HepG2 (cell line): ENCODE measurements around the gene RAI14. TPM values are rescaled to one million over a fixed set of nuclear protein-coding genes. Genes with fewer than 3 reads are reported as not detected.

Experiments used
- ATAC-seq: fragments of 200-7000 bp; cut with Tn5 transposase; 3 replicates; pipeline ENCODE4 v1.9.1; 2020; ENCODE audit warnings: mild to moderate bottlenecking, moderate library complexity
- BruUV-seq: library from RNA; stranded (reverse); fragments of 400-500 nt; replicated peaks from 2 replicates; lab custom pipeline; 2021; lab: Mats Ljungman, UMichigan
- CTCF ChIA-PET: fragments of 300-600 bp; formaldehyde crosslinking; extraction: SDS; loops from one replicate; lab custom pipeline; 2021; ENCODE audit warnings: low total read pairs, inconsistent platforms, low intra/inter-chr PET ratio; lab: Yijun Ruan, JAX
- POLR2A ChIA-PET: fragments of 350-600 bp; sonication (Branson Sonifier 250); formaldehyde crosslinking; loops from one replicate; lab custom pipeline; 2020; ENCODE audit warnings: antibody characterized with exemption, inconsistent platforms; lab: Yijun Ruan, JAX
- DNase-seq: peaks from one replicate; pipeline ENCODE4 v3.0.0-alpha.2; 2015; ENCODE audit warnings: low spot score
- FAIRE-seq: peaks from 3 replicates; lab custom pipeline; 2011; peaks lifted over from hg19 to GRCh38; lab: Jason Lieb, UNC
- H2AFZ ChIP-seq: one replicate; pipeline ENCODE4 v1.6.1; 2011; ENCODE audit warnings: low read length, inconsistent platforms
- H3K27ac ChIP-seq: fragments of 300-600 bp; 3 replicates; pipeline ENCODE4 v1.8.0; 2011; ENCODE audit warnings: mixed run types, mild to moderate bottlenecking, mixed read lengths, low read length, inconsistent platforms; ENCODE audit not compliant: insufficient read depth; ENCODE audit errors: extremely low read length
- H3K27me3 ChIP-seq, 2 experiments: fragments of 200-600 bp in 1 of 2; 2 replicates in 1 of 2; 3 replicates in 1 of 2; pipeline versions ENCODE4 v1.6.0 to v1.8.0; 2011; ENCODE audit warnings: low read length in 2 of 2, mild to moderate bottlenecking in 2 of 2, moderate library complexity in 2 of 2, inconsistent platforms in 1 of 2; ENCODE audit not compliant: insufficient read depth in 2 of 2, control insufficient read depth in 1 of 2
- H3K36me3 ChIP-seq, 2 experiments: fragments of 200-600 bp in 1 of 2; replicated peaks in 1 of 2; 2 replicates in 1 of 2; 3 replicates in 1 of 2; pipeline versions ENCODE4 v1.5.1 to v1.8.0; 2011; ENCODE audit warnings: low read length in 2 of 2, inconsistent platforms in 1 of 2; ENCODE audit not compliant: insufficient read depth in 2 of 2, control insufficient read depth in 1 of 2
- H3K4me1 ChIP-seq: 2 replicates; pipeline ENCODE4 v1.5.1; 2012; ENCODE audit warnings: low read length, inconsistent platforms; ENCODE audit not compliant: insufficient read depth
- H3K4me2 ChIP-seq: 2 replicates; pipeline ENCODE4 v1.6.0; 2011; ENCODE audit warnings: low read depth, low read length, inconsistent platforms
- H3K4me3 ChIP-seq, 3 experiments: fragments of 200-600 bp in 1 of 3; sonication (generic), shearing (Covaris generic) in 1 of 3; replicated peaks in 1 of 3; 2 replicates each; pipeline ENCODE4 v1.5.1; 2011 to 2016; ENCODE audit warnings: low read length in 3 of 3, inconsistent platforms in 2 of 3, low read depth in 2 of 3, mild to moderate bottlenecking in 2 of 3, control low read depth in 1 of 3, mixed read lengths in 1 of 3; ENCODE audit not compliant: insufficient read depth in 1 of 3
- H3K79me2 ChIP-seq: one replicate; pipeline ENCODE4 v1.6.1; 2011; ENCODE audit warnings: low read length, inconsistent platforms; ENCODE audit not compliant: insufficient read depth
- H3K9ac ChIP-seq: 2 replicates; pipeline ENCODE4 v1.6.0; 2011; ENCODE audit warnings: mild to moderate bottlenecking, low read depth, low read length, inconsistent platforms; ENCODE audit not compliant: insufficient read depth
- H3K9me3 ChIP-seq: 2 replicates; pipeline ENCODE4 v1.5.1; 2012; ENCODE audit warnings: mild to moderate bottlenecking, low read length
- H4K20me1 ChIP-seq: 2 replicates; pipeline ENCODE4 v1.6.0; 2011; ENCODE audit warnings: inconsistent platforms, mild to moderate bottlenecking, low read length, moderate library complexity; ENCODE audit not compliant: insufficient read depth
- HDAC1 ChIP-seq: sonication (generic); formaldehyde crosslinking; IDR thresholded peaks from 2 replicates; pipeline ENCODE4 v1.5.1; 2020; ENCODE audit warnings: mild to moderate bottlenecking, missing genetic modification reagents
- JARID2 ChIP-seq: sonication (generic); formaldehyde crosslinking; IDR thresholded peaks from 2 replicates; pipeline ENCODE4 v1.8.1; 2023; ENCODE audit warnings: missing genetic modification reagents, inconsistent platforms; ENCODE audit not compliant: insufficient replicate concordance
- MTF2 ChIP-seq: sonication (generic); formaldehyde crosslinking; IDR thresholded peaks from 2 replicates; pipeline ENCODE4 v1.5.0; 2020; ENCODE audit warnings: missing genetic modification reagents, borderline replicate concordance
- NBN ChIP-seq: fragments of 450-650 bp; conservative IDR thresholded peaks from 2 replicates; pipeline ENCODE4 v1.6.1; 2017
- PLRG1 ChIP-seq: fragments of 450-650 bp; conservative IDR thresholded peaks from 2 replicates; pipeline ENCODE4 v1.6.1; 2016
- SNAPC2 ChIP-seq: sonication (generic); formaldehyde crosslinking; IDR thresholded peaks from 2 replicates; pipeline ENCODE4 v1.8.1; 2022; ENCODE audit warnings: mild to moderate bottlenecking, missing genetic modification reagents
- TOE1 ChIP-seq: sonication (generic); formaldehyde crosslinking; IDR thresholded peaks from 2 replicates; pipeline ENCODE4 v1.4.0; 2020; ENCODE audit warnings: mild to moderate bottlenecking, missing genetic modification reagents
- ZEB1 ChIP-seq: IDR thresholded peaks from 2 replicates; pipeline ENCODE4 v1.6.1; 2012; ENCODE audit warnings: mild to moderate bottlenecking, low read depth, inconsistent platforms; ENCODE audit not compliant: insufficient replicate concordance
- ZNF383 ChIP-seq: sonication (generic); formaldehyde crosslinking; IDR thresholded peaks from 2 replicates; pipeline ENCODE4 v1.4.0; 2020; ENCODE audit warnings: missing genetic modification reagents, mild to moderate bottlenecking, borderline replicate concordance
- ZNF564 ChIP-seq: sonication (generic); formaldehyde crosslinking; IDR thresholded peaks from 2 replicates; pipeline ENCODE4 v1.8.1; 2023; ENCODE audit warnings: mild to moderate bottlenecking, missing genetic modification reagents
- ZNF569 ChIP-seq: sonication (generic); formaldehyde crosslinking; IDR thresholded peaks from 2 replicates; pipeline ENCODE4 v1.5.0; 2020; ENCODE audit warnings: mild to moderate bottlenecking, missing genetic modification reagents, moderate library complexity, borderline replicate concordance
- ZNF629 ChIP-seq: sonication (generic); formaldehyde crosslinking; conservative IDR thresholded peaks from 2 replicates; pipeline ENCODE4 v1.5.0; 2020; ENCODE audit warnings: missing genetic modification reagents
- ZNF740 ChIP-seq: sonication (generic); formaldehyde crosslinking; IDR thresholded peaks from 2 replicates; pipeline ENCODE4 v1.4.0; 2020; ENCODE audit warnings: missing genetic modification reagents
- ZNF773 ChIP-seq: sonication (generic); formaldehyde crosslinking; IDR thresholded peaks from 2 replicates; pipeline ENCODE4 v1.4.0; 2020; ENCODE audit warnings: missing genetic modification reagents, borderline replicate concordance
- whole genome bisulfite sequencing: methylation state at CpG from one replicate; pipeline ENCODE4 v1.1.6; 2017; ENCODE audit warnings: low lambda C conversion rate; 5-methylcytosine and 5-hydroxymethylcytosine counted together
- in situ Hi-C: cut with HindIII; loops from 2 replicates; pipeline ENCODE4 v1.10.0; 2017; ENCODE audit warnings: low pct_unique_long_range_greater_than_20kb; ENCODE audit not compliant: extremely low pct_ligation_motif_present
- intact Hi-C: fragments of 100-400 bp; cut with micrococcal nuclease; formaldehyde crosslinking; loops from one replicate; pipeline ENCODE4 v1.10.0; 2022; ENCODE audit not compliant: unreplicated experiment
- polyA plus RNA-seq, 8 experiments: library from polyadenylated mRNA; depleted of rRNA in 3 of 8; stranded (reverse) in 7 of 8; unstranded in 1 of 8; fragments of >200 nt; fragmentation: Illumina TruSeq in 4 of 8; extraction: Trizol in 4 of 8; gene quantifications; 2 replicates each; pipeline versions ENCODE4 v1.2.1 to v1.2.3, GENCODE V29; 2011 to 2016; ENCODE audit warnings: low read depth in 4 of 8, missing spikeins in 1 of 8, mixed read lengths in 1 of 8; ENCODE audit not compliant: insufficient read depth in 1 of 8
- total RNA-seq, 5 experiments: library from RNA; depleted of rRNA; stranded (reverse); fragments of >200 nt; fragmentation: Illumina TruSeq; extraction: Trizol; gene quantifications; 2 replicates each; pipeline ENCODE4 v1.2.3, GENCODE V29; 2016; ENCODE audit warnings: low read depth in 1 of 5

Gene RAI14
- total and polyA plus RNA-seq, 2 of the 13 experiments (the other 11 are each of a cell fraction or from before 2014, with no cell fraction given), result 12.6 to 18.2 TPM

GRCh38 chr5:34660444-34660843 is 4.3 kb downstream of the RAI14 start:
- no peaks in the 10 kb centered on the region for H3K36me3 ChIP-seq
- intact Hi-C loops (no loop called here), in situ Hi-C loops (no loop called here)
- H3K4me2 ChIP-seq, result no peak overlapping the region
- no peak for ATAC-seq
- H3K27ac ChIP-seq, result no peak overlapping the region
- DNase-seq, result no peak
- peaks cover 17% of the 10 kb centered on the region for H3K79me2 ChIP-seq
- FAIRE-seq, result no peak
- no peaks in the 10 kb centered on the region for H4K20me1 ChIP-seq
- WGBS, result 93% methylated on average over 4 of the region's 4 CpGs
- TF ChIP-seq SNAPC2 (CRISPR knock-in tag) (no peak), ZNF629 (CRISPR knock-in tag) (no peak), ZNF383 (CRISPR knock-in tag) (no peak)
- H3K4me3 ChIP-seq, result no peak overlapping the region
- H3K27me3 ChIP-seq, result no peaks in the 10 kb centered on the region
- BruUV-seq, result no TSS peak
- H3K9ac ChIP-seq, result no peak overlapping the region
- no peak overlapping the region for H2AFZ ChIP-seq
- H3K9me3 ChIP-seq, result no peaks in the 10 kb centered on the region
- ChIA-PET POLR2A (no interaction called here), CTCF (no interaction called here)
- peaks cover 18% of the 10 kb centered on the region for H3K4me1 ChIP-seq

DNA sequence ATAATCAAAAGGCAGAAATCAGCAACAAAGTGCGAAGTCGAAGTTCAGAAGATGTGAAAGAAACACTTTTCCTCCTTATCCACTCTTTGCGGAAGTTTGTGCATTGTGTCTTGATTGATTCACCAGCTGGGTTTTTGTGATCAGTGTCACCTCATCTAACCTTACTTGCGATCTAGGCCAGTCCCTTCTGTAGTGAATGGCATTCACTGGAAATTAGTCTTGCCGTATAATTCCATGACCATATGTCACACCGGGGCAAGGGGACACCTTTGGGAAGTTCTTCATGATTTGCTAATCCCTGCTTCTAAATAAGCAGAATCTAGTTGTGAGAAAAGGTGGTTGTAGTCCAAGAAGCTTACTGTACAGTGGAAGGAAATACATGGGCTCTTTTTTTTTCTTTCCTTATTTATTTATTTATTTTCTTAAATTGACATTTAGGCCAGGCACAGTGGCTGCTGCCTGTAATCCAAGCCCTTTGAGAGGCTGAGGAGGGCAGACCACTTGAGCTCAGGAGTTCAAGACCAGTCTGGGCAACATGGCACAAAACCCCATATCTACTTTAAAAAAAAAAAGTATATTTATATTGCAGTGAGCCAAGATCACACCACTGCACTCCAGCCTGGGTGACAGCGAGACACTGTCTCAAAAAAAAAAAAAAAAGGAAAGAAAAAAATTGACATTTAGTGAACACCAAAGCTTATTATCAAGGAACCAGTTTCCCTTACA is 7.8 kb downstream of the RAI14 start:
- H3K36me3 ChIP-seq, result no peaks in the 10 kb centered on the region
- no peaks in the 10 kb centered on the region for H4K20me1 ChIP-seq
- H3K4me1 ChIP-seq, result peaks cover 5% of the 10 kb centered on the region; the same call in 1 of the 2 replicates
- H2AFZ ChIP-seq, result no peak overlapping the region
- H3K27me3 ChIP-seq, result no peaks in the 10 kb centered on the region
- H3K79me2 ChIP-seq, result peaks cover 15% of the 10 kb centered on the region
- H3K27ac ChIP-seq, result no peak overlapping the region
- no TSS peak for BruUV-seq
- no peak for DNase-seq
- no peak for ATAC-seq
- TF ChIP-seq PLRG1 (no peak), JARID2 (CRISPR knock-in tag) (no peak), ZNF564 (CRISPR knock-in tag) (no peak), HDAC1 (no peak), ZNF740 (CRISPR knock-in tag) (no peak), NBN (no peak), ZEB1 (no peak), ZNF773 (CRISPR knock-in tag) (no peak), TOE1 (CRISPR knock-in tag) (no peak), MTF2 (CRISPR knock-in tag) (no peak), ZNF569 (CRISPR knock-in tag) (no peak)
- ChIA-PET POLR2A (no interaction called here), CTCF (no interaction called here)
- H3K4me3 ChIP-seq, result no peak overlapping the region
- WGBS, result 92% methylated on average over 7 of the region's 7 CpGs
- FAIRE-seq, result no peak
- H3K9me3 ChIP-seq, result no peaks in the 10 kb centered on the region
- no peak overlapping the region for H3K9ac ChIP-seq
- in situ Hi-C loops (no loop called here), intact Hi-C loops (no loop called here)
- no peak overlapping the region for H3K4me2 ChIP-seq
